GM19240 (cell line): Measurements from ENCODE around the gene ARCN1.

Experiments
- DNase-seq: peaks from one replicate; pipeline ENCODE4 v3.0.0; 2011; ENCODE audit warnings: low spot score; ENCODE audit not compliant: insufficient read length

The ARCN1 gene

GRCh38 chr11:118635642-118636041, 63.4 kb downstream of the ARCN1 start:
- no peak for DNase-seq

GRCh38 chr11:118636569-118637290, 64.5 kb downstream of the ARCN1 start:
- DNase-seq = no peak

- DNase-seq = no peak
These were observed 66.5 kb downstream of the ARCN1 start for GRCh38 chr11:118638726-118639125.

- no peak for DNase-seq
These were observed 67.7 kb downstream of the ARCN1 start for GRCh38 chr11:118639899-118640298.

- no peak for DNase-seq
These were observed 68.3 kb downstream of the ARCN1 start for GRCh38 chr11:118640332-118641154.

- DNase-seq = no peak
These were observed 69.3 kb downstream of the ARCN1 start for GRCh38 chr11:118641397-118642019.

- no peak for DNase-seq
These were observed 71.2 kb downstream of the ARCN1 start for GRCh38 chr11:118643142-118643994.

GRCh38 chr11:118643995-118644345, 71.8 kb downstream of the ARCN1 start:
- DNase-seq = no peak

GRCh38 chr11:118644496-118644895, 72.3 kb downstream of the ARCN1 start:
- DNase-seq = no peak

GRCh38 chr11:118645066-118645715, 73.0 kb downstream of the ARCN1 start:
- no peak for DNase-seq

- DNase-seq = no peak
These were observed 74.2 kb downstream of the ARCN1 start for GRCh38 chr11:118646393-118646792.

GRCh38 chr11:118648291-118648690, 76.1 kb downstream of the ARCN1 start:
- no peak for DNase-seq

- DNase-seq = no peak
These were observed 77.7 kb downstream of the ARCN1 start for GRCh38 chr11:118649941-118650340.

GRCh38 chr11:118650366-118650765, 78.2 kb downstream of the ARCN1 start:
- no peak for DNase-seq

- DNase-seq = no peak
These were observed 79.6 kb downstream of the ARCN1 start for GRCh38 chr11:118651820-118652219.
